Activated CD8-positive, alpha-beta memory T cell treated with anti-CD3 and anti-CD28 coated beads for 1 hour (primary cell): ENCODE data around the gene BBS10.
"Not testable (repeated sequence)": the region's sequence is repeated elsewhere in the genome, so short reads cannot be mapped to it uniquely, and the experiment has no call there.

Experiments
- DNase-seq, 2 donors: peaks; one replicate each; pipeline ENCODE4 v3.0.0-alpha.2; 2020; ENCODE audit warnings: low read depth in 1 of 2; ENCODE audit errors: extremely low read depth in 1 of 2

BBS10 gene

DNA sequence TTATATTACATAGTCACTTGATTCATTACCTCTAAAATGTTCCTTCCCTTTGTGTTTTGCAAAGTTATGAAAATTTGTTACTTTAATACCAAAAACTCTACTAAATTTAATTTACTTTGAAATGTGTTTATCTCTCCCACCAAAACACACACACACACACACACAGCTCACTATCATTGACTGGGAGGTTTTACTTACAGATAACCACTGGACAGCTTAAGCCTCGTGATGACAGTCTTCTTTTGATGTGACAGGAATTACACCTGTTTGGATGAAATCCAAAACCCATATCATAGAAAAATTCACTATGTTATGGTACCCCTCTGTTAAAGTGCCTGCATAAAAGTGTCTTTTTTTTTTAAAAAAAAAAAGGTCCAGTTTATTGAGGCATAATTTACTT lies 15.6 kb downstream of the BBS10 start:
- DNase-seq: no peak

DNA sequence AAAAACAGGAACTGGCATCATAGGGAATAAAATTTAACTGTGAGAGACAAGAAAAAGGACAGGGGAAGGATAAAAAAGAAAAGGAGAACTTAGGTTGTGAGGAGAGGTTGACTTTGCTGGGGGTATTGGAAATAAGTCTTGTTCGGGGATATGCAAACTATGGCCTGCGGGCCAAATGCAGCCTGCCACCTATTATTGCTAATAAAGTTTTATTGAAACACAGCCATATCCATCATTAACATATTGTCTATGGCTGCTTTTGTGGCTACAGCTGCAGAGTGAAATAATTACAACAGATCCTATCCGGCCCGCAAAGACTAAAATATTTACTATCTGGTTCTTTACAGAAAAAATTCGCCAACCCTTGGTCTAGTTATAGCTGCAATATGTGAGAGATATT lies 18.6 kb downstream of the BBS10 start:
- DNase-seq: no peak

- no peak for DNase-seq
These were observed 19.1 kb downstream of the BBS10 start for GRCh38 chr12:76329159-76329558.

DNA sequence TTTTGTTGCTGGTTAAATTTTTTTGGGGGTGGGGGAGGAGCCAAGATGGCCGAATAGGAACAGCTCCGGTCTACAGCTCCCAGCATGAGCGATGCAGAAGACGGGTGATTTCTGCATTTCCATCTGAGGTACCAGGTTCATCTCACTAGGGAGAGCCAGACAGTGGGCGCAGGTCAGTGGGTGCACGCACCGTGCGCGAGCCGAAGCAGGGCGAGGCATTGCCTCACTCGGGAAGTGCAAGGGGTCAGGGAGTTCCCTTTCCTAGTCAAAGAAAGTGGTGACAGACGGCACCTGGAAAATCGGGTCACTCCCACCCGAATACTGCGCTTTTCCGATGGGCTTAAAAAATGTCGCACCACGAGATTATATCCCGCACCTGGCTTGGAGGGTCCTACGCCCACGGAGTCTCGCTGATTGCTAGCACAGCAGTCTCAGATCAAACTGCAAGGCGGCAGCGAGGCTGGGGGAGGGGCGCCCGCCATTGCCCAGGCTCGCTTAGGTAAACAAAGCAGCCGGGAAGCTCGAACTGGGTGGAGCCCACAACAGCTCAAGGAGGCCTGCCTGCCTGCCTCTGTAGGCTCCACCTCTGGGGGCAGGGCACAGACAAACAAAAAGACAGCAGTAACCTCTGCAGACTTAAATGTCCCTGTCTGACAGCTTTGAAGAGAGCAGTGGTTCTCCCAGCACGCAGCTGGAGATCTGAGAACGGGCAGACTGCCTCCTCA lies 28.5 kb downstream of the BBS10 start:
- not testable (repeated sequence) for DNase-seq

DNA sequence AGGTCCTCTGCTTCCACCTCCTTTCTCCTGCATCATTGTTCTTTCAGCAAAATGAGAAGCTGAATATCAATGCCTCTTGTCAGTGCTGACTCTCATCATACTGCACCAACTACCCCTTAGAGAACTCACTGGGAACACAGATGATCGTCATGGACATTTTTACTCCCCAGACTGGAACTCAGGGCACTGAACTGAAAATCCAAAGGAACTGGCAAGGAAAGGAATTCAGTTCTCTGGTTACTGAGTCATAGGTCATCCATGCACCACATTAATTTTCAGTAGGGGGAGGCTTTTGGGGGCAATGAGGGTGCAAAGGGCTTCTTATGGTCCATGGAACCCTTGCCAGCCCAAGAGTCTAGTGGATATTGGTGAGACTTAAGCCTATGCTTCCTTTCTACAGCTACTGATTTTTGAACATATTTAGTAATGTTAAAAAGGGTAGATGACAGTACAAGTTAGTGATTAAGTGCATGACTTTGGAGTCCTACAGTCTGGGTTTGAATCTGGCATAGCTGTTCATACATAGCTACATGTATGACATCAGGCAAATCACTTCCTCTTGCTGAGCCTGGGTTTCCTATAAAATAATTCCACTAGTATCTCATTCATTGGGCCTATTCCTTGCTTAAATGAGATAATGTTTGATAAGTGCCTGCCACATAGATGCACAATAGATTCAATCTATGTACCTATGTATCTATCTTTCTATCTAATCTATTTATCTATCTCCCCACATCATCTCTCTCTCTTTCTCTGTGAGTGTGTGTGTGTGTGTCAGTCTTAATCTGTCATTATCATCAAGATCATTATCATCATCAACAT lies 29.2 kb downstream of the BBS10 start:
- no peak for DNase-seq

DNA sequence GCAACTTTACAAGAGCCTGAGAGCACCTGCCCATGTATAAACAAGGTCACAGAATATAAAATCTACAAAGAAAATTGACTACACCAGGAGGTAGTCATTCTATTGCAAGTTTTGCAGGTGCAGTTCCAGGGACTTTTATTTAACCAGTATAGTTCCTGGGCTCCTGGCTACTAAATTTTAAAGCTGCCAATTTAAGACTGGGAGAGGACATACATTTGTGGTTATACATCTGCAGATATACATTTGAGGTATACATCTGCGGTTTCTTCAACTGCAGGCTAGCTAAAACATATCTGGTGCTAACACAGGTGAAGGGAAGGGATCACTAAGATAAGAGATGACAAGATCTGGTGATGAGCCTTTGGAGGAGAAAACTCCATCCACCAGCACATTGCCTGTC lies 30.2 kb downstream of the BBS10 start:
- DNase-seq: no peak

DNA sequence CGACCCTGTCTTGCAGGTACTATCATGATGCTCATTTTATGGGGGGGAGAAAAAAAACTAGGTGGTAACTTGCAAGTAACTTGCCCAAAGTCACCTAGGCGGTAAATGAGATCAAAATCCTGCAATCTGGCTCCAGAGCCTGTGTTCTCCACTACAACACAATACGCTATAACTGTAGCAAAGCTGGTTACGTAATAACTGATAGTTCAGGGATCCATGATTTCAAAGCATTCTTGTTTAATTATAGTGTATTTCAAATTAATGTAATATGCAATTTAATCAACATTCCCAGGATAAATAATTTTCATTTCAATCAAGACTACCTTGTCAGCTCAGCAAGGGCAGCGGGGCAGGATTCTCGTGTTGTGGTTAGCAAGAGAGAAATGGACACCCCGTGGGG lies 31.7 kb downstream of the BBS10 start:
- DNase-seq: no peak

DNA sequence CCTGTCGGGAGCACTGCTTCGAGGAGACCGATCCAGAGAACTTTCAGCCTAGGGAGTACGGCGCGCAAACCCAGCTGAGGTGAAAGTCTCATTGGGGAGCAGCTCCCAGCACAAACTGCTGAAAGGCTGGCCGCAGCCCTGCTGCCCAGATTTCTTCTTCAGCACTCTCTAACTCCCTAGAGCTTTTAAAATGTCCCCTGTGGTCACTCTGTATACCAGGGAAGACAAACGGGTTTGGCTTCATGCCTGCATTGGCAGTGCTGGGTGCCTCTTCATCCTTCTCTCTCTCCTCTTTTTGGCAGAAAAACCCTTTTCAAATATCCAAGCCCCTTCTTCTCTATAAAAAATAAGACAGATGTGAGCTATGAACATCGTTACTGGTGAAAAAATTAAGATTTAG lies 34.9 kb downstream of the BBS10 start:
- DNase-seq: no peak

DNA sequence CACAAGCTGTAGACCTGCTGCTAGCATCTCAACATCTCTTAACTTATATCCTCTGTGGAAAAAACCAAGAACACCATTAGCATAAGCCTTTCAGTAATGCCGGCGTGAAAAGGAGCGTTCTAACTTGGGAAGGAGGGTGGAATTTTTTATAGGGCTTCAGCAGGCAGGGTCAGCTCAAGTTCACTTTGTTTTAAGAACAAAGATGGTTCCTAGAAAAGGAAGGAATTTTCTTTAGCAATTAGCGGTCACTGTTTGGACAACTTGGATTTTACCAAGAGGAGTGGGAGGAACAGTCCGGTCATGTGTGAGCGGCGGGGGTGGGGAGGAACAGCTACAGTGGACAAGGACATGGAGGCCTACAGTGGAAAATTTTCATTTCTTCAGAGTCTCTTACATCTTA lies 35.9 kb downstream of the BBS10 start:
- no peak for DNase-seq

GRCh38 chr12:76311796-76312195 lies 36.4 kb downstream of the BBS10 start:
- DNase-seq: no peak

DNA sequence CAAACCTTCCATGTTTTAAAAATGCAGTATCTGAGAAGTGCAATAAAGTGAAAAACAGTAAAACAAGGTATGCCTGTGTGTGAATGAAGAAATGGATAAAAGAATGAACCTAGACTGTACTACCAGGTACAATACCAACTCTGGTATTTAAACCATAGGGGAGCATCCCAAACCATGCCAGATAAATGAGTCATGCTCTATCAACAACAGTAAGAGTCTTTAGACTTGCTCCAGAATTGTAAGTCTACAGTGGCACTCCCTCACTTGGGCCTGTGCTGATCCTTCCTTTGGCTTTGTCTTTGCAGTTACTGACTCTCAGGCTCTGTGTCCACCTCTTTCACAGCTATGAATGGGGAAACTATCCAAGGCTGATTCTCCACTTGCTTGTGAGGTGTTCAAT lies 38.1 kb downstream of the BBS10 start:
- DNase-seq: no peak

- DNase-seq: no peak
These were observed 39.3 kb downstream of the BBS10 start for GRCh38 chr12:76308866-76309265.

GRCh38 chr12:76307083-76307482 lies 41.1 kb downstream of the BBS10 start:
- DNase-seq: no peak

- DNase-seq: no peak
These were observed 44.2 kb downstream of the BBS10 start for GRCh38 chr12:76303989-76304460.

DNA sequence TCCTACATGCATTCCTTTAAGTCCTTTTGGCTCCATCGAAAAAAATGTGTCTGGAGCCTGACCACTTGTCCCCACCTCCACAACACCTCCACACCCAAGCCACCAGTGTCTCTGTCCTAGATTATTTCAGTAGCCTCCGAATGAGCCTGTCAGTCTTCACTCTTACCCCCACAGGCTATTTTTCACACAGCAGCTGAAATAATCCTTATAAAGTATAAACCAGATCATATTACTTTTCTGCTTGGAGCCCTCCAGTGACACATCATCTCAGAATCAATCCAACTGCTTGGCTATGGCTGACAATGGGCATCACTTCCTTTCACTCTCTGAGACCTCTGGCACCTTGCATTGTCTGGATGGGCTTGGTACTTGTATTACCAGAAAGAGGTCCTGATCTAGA lies 44.9 kb downstream of the BBS10 start:
- DNase-seq: no peak

DNA sequence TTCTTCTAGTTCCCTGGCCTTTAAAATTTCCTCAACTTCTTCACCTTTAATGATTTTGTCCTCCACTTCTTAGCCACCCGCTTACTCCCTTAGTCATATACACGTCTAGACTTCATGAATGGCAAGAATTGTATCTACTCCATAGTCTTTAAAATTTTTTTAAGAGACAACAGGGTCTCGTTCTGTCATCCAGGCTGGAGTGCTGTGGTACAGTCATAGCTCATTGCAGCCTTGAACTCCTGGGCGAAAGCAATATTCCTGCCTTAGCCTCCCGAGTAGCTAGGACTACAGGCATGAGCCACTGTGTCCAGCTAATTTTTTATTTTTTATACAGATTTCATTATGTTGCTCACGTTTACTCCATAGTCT lies 47.9 kb downstream of the BBS10 start:
- no peak for DNase-seq

GRCh38 chr12:76299536-76300296 lies 48.5 kb downstream of the BBS10 start:
- no peak for DNase-seq
